A673 (cell line): ENCODE data around the gene PPP1R2. TPM values are rescaled to one million over a fixed set of nuclear protein-coding genes. Genes with fewer than 3 reads are reported as not detected.
A peak's percentile ranks its signal among the peaks of the same experiment; 100 is the strongest.

Source experiments
- BruUV-seq: library from RNA; stranded (reverse); fragments of 400-500 nt; replicated peaks from 2 replicates; lab custom pipeline; 2021; lab: Mats Ljungman, UMichigan
- CTCF ChIA-PET: fragments of 300-600 bp; sonication (Branson Sonifier 250); formaldehyde crosslinking; loops from one replicate; lab custom pipeline; 2022; ENCODE audit warnings: antibody characterized with exemption; lab: Charles Lee
- POLR2A ChIA-PET: fragments of 300-600 bp; sonication (Branson Sonifier 250); formaldehyde crosslinking; loops from one replicate; lab custom pipeline; 2022; ENCODE audit warnings: antibody characterized with exemption; ENCODE audit not compliant: low non-redundant PET; lab: Charles Lee
- DNase-seq: peaks from one replicate; pipeline ENCODE4 v3.0.0-alpha.2; 2015; ENCODE audit warnings: low spot score
- H3K27ac ChIP-seq: fragments of 200-600 bp; sonication (generic); 2 replicates; pipeline ENCODE4 v1.5.1; 2016; ENCODE audit warnings: mixed run types, low read depth, mild to moderate bottlenecking, mixed read lengths, antibody characterized with exemption, low read length; ENCODE audit not compliant: poor library complexity, severe bottlenecking
- H3K27me3 ChIP-seq: fragments of 200-600 bp; sonication (generic); replicated peaks from 2 replicates; pipeline ENCODE4 v1.6.1; 2017; ENCODE audit warnings: mixed run types, low read depth, mild to moderate bottlenecking, mixed read lengths, antibody characterized with exemption, low read length; ENCODE audit not compliant: insufficient read depth, poor library complexity
- H3K36me3 ChIP-seq: fragments of 200-600 bp; sonication (generic); 2 replicates; pipeline ENCODE4 v1.6.1; 2016; ENCODE audit warnings: mixed run types, mild to moderate bottlenecking, mixed read lengths, antibody characterized with exemption, low read length; ENCODE audit not compliant: insufficient read depth, poor library complexity, severe bottlenecking
- H3K4me1 ChIP-seq: fragments of 200-600 bp; sonication (generic); 2 replicates; pipeline ENCODE4 v1.6.1; 2017; ENCODE audit warnings: mixed run types, mild to moderate bottlenecking, mixed read lengths, antibody characterized with exemption, low read length; ENCODE audit not compliant: insufficient read depth, poor library complexity, severe bottlenecking
- H3K4me3 ChIP-seq: fragments of 200-600 bp; sonication (generic); 2 replicates; pipeline ENCODE4 v1.5.1; 2016; ENCODE audit warnings: low read depth, mixed run types, mild to moderate bottlenecking, mixed read lengths, low read length; ENCODE audit not compliant: poor library complexity, severe bottlenecking
- H3K9me3 ChIP-seq: fragments of 200-600 bp; sonication (generic); 2 replicates; pipeline ENCODE4 v1.6.1; 2016; ENCODE audit warnings: mixed run types, low read depth, mild to moderate bottlenecking, mixed read lengths, antibody characterized with exemption, low read length; ENCODE audit not compliant: poor library complexity, severe bottlenecking
- CTCF ChIP-seq: fragments of 300-800, 200-600 bp; sonication (generic); conservative IDR thresholded peaks from 2 replicates; pipeline ENCODE4 v1.5.1; 2017; ENCODE audit warnings: low read depth, mild to moderate bottlenecking, antibody characterized with exemption, low read length, moderate library complexity, mixed read lengths
- EZH2 ChIP-seq: fragments of 200-600 bp; sonication (generic); IDR thresholded peaks from 2 replicates; pipeline ENCODE4 v1.6.1; 2017; ENCODE audit warnings: borderline replicate concordance, low read depth, mild to moderate bottlenecking, mixed read lengths, antibody characterized with exemption, low read length; ENCODE audit not compliant: poor library complexity, severe bottlenecking
- intact Hi-C: fragments of 100-400 bp; cut with micrococcal nuclease; formaldehyde crosslinking; loops from one replicate; pipeline ENCODE4 v1.10.0; 2022; ENCODE audit not compliant: unreplicated experiment
- total RNA-seq: library from RNA; stranded (reverse); gene quantifications from 2 replicates; pipeline ENCODE4 v1.2.3, GENCODE V29; 2021

The PPP1R2 gene
- total RNA-seq, 1 experiment from 2014 or later = 45.5 TPM

GRCh38 chr3:195548006-195548405 lies 4.9 kb upstream of the PPP1R2 start:
- no peak for DNase-seq
- H3K9me3 ChIP-seq = no peaks in the 10 kb centered on the region
- H3K4me3 ChIP-seq = no peak overlapping the region
- POLR2A ChIA-PET = no interaction called here
- H3K27ac ChIP-seq = no peak overlapping the region
- H3K27me3 ChIP-seq = no peaks in the 10 kb centered on the region
- TF ChIP-seq EZH2 = no peak
- TF ChIP-seq CTCF = no peak
- BruUV-seq = no TSS peak
- no peaks in the 10 kb centered on the region for H3K36me3 ChIP-seq
- intact Hi-C loops = no loop called here
- CTCF ChIA-PET = no interaction called here
- peaks cover 22% of the 10 kb centered on the region for H3K4me1 ChIP-seq

GRCh38 chr3:195546130-195546560 lies 3.0 kb upstream of the PPP1R2 start:
- Histone ChIP-seq H3K4me3 (no peak overlapping the region), H3K36me3 (no peaks in the 10 kb centered on the region), H3K9me3 (no peaks in the 10 kb centered on the region), H3K4me1 (peaks cover 29% of the 10 kb centered on the region), H3K27me3 (no peaks in the 10 kb centered on the region), H3K27ac (no peak overlapping the region)
- peak; percentile 46 for DNase-seq
- no TSS peak for BruUV-seq
- POLR2A ChIA-PET = no interaction called here
- intact Hi-C loops = no loop called here
- CTCF ChIA-PET = no interaction called here
- TF ChIP-seq CTCF = no peak
- no peak for TF ChIP-seq EZH2

- intact Hi-C loops = no loop called here
- POLR2A ChIA-PET = no interaction called here
Measured at GRCh38 chr3:195544634-195545033, 1.5 kb upstream of the PPP1R2 start.

More at GRCh38 chr3:195544634-195545033, 1.5 kb upstream of the PPP1R2 start:
- Histone ChIP-seq H3K4me3 (no peak overlapping the region), H3K36me3 (no peaks in the 10 kb centered on the region), H3K27ac (no peak overlapping the region), H3K9me3 (no peaks in the 10 kb centered on the region), H3K27me3 (no peaks in the 10 kb centered on the region), H3K4me1 (peaks cover 29% of the 10 kb centered on the region)
- DNase-seq = no peak
- BruUV-seq = no TSS peak
- TF ChIP-seq EZH2 (no peak), CTCF (no peak)
- CTCF ChIA-PET = no interaction called here
